Sigmoid colon (tissue), 7 donors: ENCODE data around the gene ACVR1. TPM values are rescaled to one million over a fixed set of nuclear protein-coding genes. Genes with fewer than 3 reads are reported as not detected.

Source experiments
- DNase-seq: peaks from one replicate; pipeline ENCODE4 v3.0.0-alpha.2; 2019
- H3K27ac ChIP-seq, 4 donors: fragments of 200-600 bp; sonication (generic); one replicate each; pipeline ENCODE4 v1.5.1; 2016 to 2019; ENCODE audit warnings: mild to moderate bottlenecking in 1 of 4
- H3K27me3 ChIP-seq, 3 donors: fragments of 200-600 bp; sonication (generic); one replicate each; pipeline ENCODE4 v1.5.1; 2019; ENCODE audit warnings: mild to moderate bottlenecking in 1 of 3
- H3K36me3 ChIP-seq, 4 donors: fragments of 200-600 bp; sonication (generic); one replicate each; pipeline ENCODE4 v1.5.1; 2016 to 2019
- H3K4me1 ChIP-seq, 4 donors: fragments of 200-600 bp; sonication (generic); one replicate each; pipeline ENCODE4 v1.5.1; 2017 to 2019
- H3K4me3 ChIP-seq, 4 donors: fragments of 200-600 bp; sonication (generic); one replicate each; pipeline ENCODE4 v1.5.1; 2017 to 2019; ENCODE audit warnings: mild to moderate bottlenecking in 2 of 4, moderate library complexity in 1 of 4
- H3K9me3 ChIP-seq, 4 donors: fragments of 200-600 bp in 3 of 4; sonication (generic) in 3 of 4; one replicate each; pipeline versions ENCODE4 v1.5.1 to v1.6.1; 2013 to 2019
- EP300 ChIP-seq, 4 donors: sonication (generic); formaldehyde crosslinking; IDR thresholded peaks; one replicate each; pipeline ENCODE4 v1.6.1; 2017; ENCODE audit warnings: antibody characterized with exemption in 4 of 4
- POLR2A ChIP-seq, 2 donors: fragments of 450-650 bp; IDR thresholded peaks; one replicate each; pipeline ENCODE4 v1.6.1; 2016; ENCODE audit warnings: antibody characterized with exemption in 2 of 2, mild to moderate bottlenecking in 2 of 2, moderate library complexity in 2 of 2
- POLR2AphosphoS5 ChIP-seq, 4 donors: sonication (generic); formaldehyde crosslinking; IDR thresholded peaks; one replicate each; pipeline ENCODE4 v1.6.1; 2017; ENCODE audit warnings: antibody characterized with exemption in 4 of 4
- WGBS, 2 donors: extraction: QIAGEN DNeasy Blood & Tissue Kit; methylation state at CpG; one replicate each; pipeline ENCODE4 v1.1.7; 2013; 5-methylcytosine and 5-hydroxymethylcytosine counted together
- intact Hi-C: fragments of 100-400 bp; cut with DNase I; formaldehyde crosslinking; loops from one replicate; pipeline ENCODE4 v1.15.1; 2023
- polyA plus RNA-seq, 3 donors: library from polyadenylated mRNA; stranded (reverse); fragments of 200-250 nt; gene quantifications; one replicate each; pipeline ENCODE4 v1.2.3, GENCODE V29; 2013
- small RNA-seq, 3 donors: library from RNA; depleted of rRNA; stranded (forward); fragments of <200 nt; gene quantifications; one replicate each; pipeline ENCODE3, GENCODE V24; 2016
- total RNA-seq, 4 donors: library from RNA; depleted of rRNA; stranded (reverse); fragments of >200 nt; gene quantifications; one replicate each; pipeline ENCODE4 v1.1.0, GENCODE V29; 2016
- TF ChIP-seq, protein P1 (sequence below), 4 experiments: fragments of 450-650 bp in 3 of 4; fragments of 200-600 bp in 1 of 4; IDR thresholded peaks; one replicate each; pipeline ENCODE4 v1.5.1; 2016 to 2019; ENCODE audit warnings: antibody characterized with exemption in 4 of 4, mild to moderate bottlenecking in 3 of 4, moderate library complexity in 2 of 4
- donor health status: healthy with polysubstance abuse.
- donor health status: Bipolar disorder and iron deficiency.
- donor health status: healthy.

The ACVR1 gene
- total and polyA plus RNA-seq, 7 donors = 2.3 to 36.0 (median 20.0) TPM

DNA sequence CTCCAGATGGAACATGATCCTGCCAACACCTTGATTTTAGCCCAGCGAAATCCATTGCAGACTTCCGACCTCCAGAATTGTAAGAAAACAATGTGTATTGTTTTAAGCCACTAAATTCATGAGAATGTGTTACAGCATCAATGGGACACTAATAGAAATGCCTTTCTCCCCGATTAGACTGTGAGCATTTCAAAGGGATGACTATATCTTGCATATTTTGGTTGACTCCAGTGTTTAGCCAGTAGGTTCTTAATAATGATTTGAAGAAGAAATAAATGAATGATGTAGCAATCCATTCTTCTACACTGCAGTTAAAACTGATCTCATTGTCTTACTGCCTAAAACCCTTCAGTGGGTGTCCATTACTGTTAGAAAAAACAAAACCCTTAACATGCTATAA, 180.1 kb downstream of the ACVR1 start:
- H3K27me3 ChIP-seq = no peaks in the 10 kb centered on the region
- TF ChIP-seq, protein P1, sequence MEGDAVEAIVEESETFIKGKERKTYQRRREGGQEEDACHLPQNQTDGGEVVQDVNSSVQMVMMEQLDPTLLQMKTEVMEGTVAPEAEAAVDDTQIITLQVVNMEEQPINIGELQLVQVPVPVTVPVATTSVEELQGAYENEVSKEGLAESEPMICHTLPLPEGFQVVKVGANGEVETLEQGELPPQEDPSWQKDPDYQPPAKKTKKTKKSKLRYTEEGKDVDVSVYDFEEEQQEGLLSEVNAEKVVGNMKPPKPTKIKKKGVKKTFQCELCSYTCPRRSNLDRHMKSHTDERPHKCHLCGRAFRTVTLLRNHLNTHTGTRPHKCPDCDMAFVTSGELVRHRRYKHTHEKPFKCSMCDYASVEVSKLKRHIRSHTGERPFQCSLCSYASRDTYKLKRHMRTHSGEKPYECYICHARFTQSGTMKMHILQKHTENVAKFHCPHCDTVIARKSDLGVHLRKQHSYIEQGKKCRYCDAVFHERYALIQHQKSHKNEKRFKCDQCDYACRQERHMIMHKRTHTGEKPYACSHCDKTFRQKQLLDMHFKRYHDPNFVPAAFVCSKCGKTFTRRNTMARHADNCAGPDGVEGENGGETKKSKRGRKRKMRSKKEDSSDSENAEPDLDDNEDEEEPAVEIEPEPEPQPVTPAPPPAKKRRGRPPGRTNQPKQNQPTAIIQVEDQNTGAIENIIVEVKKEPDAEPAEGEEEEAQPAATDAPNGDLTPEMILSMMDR (IDR thresholded peaks at IDR 0.05) = no peak
- TF ChIP-seq EP300 (IDR thresholded peaks at IDR 0.05) (no peak), POLR2AphosphoS5 (IDR thresholded peaks at IDR 0.05) (no peak)
- H3K4me1 ChIP-seq = no peaks in the 10 kb centered on the region
- no peaks in the 10 kb centered on the region for H3K36me3 ChIP-seq
- WGBS, 2 donors = 92% methylated on average over 3 of the region's 3 CpGs
- no peak overlapping the region for H3K4me3 ChIP-seq
- DNase-seq = no peak
- no peak overlapping the region for H3K27ac ChIP-seq
- H3K9me3 ChIP-seq = peaks cover 0 to 5% (median 3%) of the 10 kb centered on the region in 4 donors
- intact Hi-C loops = no loop called here

DNA sequence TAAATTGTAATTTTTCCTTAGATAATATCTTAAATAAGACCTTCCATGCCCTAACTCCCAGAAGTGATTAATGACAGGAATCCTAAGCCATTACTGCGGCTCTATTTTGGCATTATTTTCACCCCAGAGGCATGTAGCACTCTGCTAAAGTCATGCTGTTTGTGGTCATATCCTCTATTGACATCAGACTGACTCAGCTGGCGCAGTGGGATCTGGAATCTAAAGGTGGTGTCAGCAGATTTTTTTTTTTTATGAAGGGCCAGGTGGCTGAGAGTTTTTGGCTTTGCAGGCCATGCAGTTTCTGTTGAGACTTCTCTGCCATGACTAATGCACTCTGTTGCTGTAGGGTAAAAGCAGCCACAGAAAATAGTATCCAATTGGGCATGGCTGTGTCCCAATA, 183.4 kb downstream of the ACVR1 start:
- intact Hi-C loops = no loop called here

DNA sequence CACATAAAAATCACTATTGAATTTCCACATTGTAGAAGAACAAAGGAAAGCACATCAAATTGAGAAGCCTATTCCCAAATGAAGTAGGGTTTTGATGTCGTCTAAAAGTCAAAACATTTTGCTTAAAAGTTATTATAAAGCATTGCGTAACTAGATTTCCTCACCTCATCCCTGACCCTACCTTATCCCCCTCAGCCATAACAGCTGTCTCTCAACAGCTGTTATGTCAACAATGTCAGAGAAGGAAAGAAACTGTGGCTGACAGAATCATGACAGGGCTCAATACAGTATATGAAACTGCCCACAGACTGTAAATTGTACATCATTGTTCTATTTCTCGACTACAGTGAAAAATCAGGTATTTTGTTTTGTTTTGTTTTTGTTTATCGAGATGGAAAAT, 184.4 kb downstream of the ACVR1 start:
- Histone ChIP-seq H3K4me3 (no peak overlapping the region), H3K27ac (no peak overlapping the region), H3K4me1 (no peaks in the 10 kb centered on the region), H3K27me3 (no peaks in the 10 kb centered on the region), H3K9me3 (no peaks in the 10 kb centered on the region), H3K36me3 (no peaks in the 10 kb centered on the region)
- no peak for TF ChIP-seq EP300 (IDR thresholded peaks at IDR 0.05)
- TF ChIP-seq, protein P1 (IDR thresholded peaks at IDR 0.05) = no peak
- no peak for TF ChIP-seq POLR2AphosphoS5 (IDR thresholded peaks at IDR 0.05)
- no peak for TF ChIP-seq POLR2A (IDR thresholded peaks at IDR 0.05)
- intact Hi-C loops = no loop called here
- 87 to 92% methylated on average over 4 of the region's 4 CpGs for WGBS, 2 donors
- DNase-seq = no peak

More for the DNA sequence above, 183.4 kb downstream of the ACVR1 start:
- Histone ChIP-seq H3K9me3 (no peaks in the 10 kb centered on the region), H3K27me3 (no peaks in the 10 kb centered on the region), H3K36me3 (no peaks in the 10 kb centered on the region), H3K4me1 (no peaks in the 10 kb centered on the region), H3K27ac (no peak overlapping the region), H3K4me3 (no peak overlapping the region)
- 91 to 95% methylated on average over 2 of the region's 2 CpGs for WGBS, 2 donors
- DNase-seq = no peak
- no peak for TF ChIP-seq POLR2AphosphoS5 (IDR thresholded peaks at IDR 0.05)
- TF ChIP-seq, protein P1 (IDR thresholded peaks at IDR 0.05) = no peak
- TF ChIP-seq EP300 (IDR thresholded peaks at IDR 0.05) = no peak
- TF ChIP-seq POLR2A (IDR thresholded peaks at IDR 0.05) = no peak

DNA sequence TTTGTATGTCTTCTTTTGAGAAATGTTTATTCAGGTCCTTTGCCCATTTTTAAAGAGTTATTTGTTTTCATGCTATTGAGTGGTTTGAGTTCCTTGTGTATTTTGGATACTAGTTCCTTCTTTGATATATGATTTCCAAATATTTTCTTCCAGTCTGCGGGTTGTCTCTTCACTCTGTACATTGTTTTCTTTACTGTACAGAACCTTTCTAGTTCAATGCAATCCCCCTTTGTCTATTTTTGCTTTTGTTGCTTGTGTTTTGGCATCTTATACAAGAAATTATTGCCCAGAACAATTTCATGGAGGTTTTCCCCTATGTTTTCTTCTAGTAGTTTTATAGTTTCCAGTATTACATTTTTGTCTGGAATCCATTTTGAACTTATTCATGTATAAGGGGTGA, 185.0 kb downstream of the ACVR1 start:
- Histone ChIP-seq H3K4me3 (no peak overlapping the region), H3K27ac (no peak overlapping the region), H3K27me3 (no peaks in the 10 kb centered on the region), H3K4me1 (no peaks in the 10 kb centered on the region), H3K36me3 (no peaks in the 10 kb centered on the region), H3K9me3 (no peaks in the 10 kb centered on the region)
- TF ChIP-seq, protein P1 (IDR thresholded peaks at IDR 0.05) = no peak
- TF ChIP-seq EP300 (IDR thresholded peaks at IDR 0.05) (no peak), POLR2A (IDR thresholded peaks at IDR 0.05) (no peak), POLR2AphosphoS5 (IDR thresholded peaks at IDR 0.05) (no peak)
- intact Hi-C loops = no loop called here
- no peak for DNase-seq
- WGBS, 2 donors = 88 to 91% methylated on average over 1 of the region's 1 CpG

Small RNA genes within 50 kb of the gene (small RNA-seq; reads per million reads assigned to genes)
- 0 reads per million in 3 donors for gene RNU6-436P

Other genes with a start within 250 kb of the ACVR1 start
- 1 to 10 TPM in 2 of 4 donors, under 1 TPM in 2; 0.14 to 1.9 (median 0.70) TPM for gene ACVR1C, start 247.5 kb downstream of the ACVR1 start, total RNA-seq
- gene ACVR1C, start 247.5 kb downstream of the ACVR1 start, polyA plus RNA-seq = 1 to 10 TPM; 1.6 to 2.4 (median 2.2) TPM
- not detected for gene UPP2, start 225.5 kb upstream of the ACVR1 start, total RNA-seq
- gene UPP2, start 225.5 kb upstream of the ACVR1 start, polyA plus RNA-seq = under 1 TPM in 1 of 3 donors, not detected in 2; 0.06 TPM